Neural crest cell (in vitro differentiated cells): Measurements from ENCODE around the gene ADARB1. TPM values are rescaled to one million over a fixed set of nuclear protein-coding genes. Genes with fewer than 3 reads are reported as not detected.
"Not testable (repeated sequence)": the region's sequence is repeated elsewhere in the genome, so short reads cannot be mapped to it uniquely, and the experiment has no call there.

Experiments used
- DNase-seq: peaks from one replicate; pipeline ENCODE4 v3.0.0; 2021; ENCODE audit warnings: low read depth, mixed read lengths, low spot score
- H3K27ac Mint-ChIP-seq: one replicate; pipeline ENCODE4 v1.8.0; 2021; ENCODE audit warnings: mild to moderate bottlenecking, mixed read lengths; ENCODE audit not compliant: unreplicated experiment
- H3K27me3 Mint-ChIP-seq: 2 replicates; pipeline ENCODE4 v1.8.0; 2021; ENCODE audit warnings: low read depth, mild to moderate bottlenecking, mixed read lengths
- H3K36me3 Mint-ChIP-seq: 2 replicates; pipeline ENCODE4 v1.8.0; 2021; ENCODE audit warnings: low read depth, mild to moderate bottlenecking, mixed read lengths
- H3K4me1 Mint-ChIP-seq: 2 replicates; pipeline ENCODE4 v1.8.0; 2021; ENCODE audit warnings: mixed read lengths
- H3K4me3 Mint-ChIP-seq: one replicate; pipeline ENCODE4 v1.8.0; 2021; ENCODE audit warnings: mild to moderate bottlenecking, mixed read lengths
- H3K9me3 Mint-ChIP-seq: 2 replicates; pipeline ENCODE4 v1.8.0; 2021; ENCODE audit warnings: mixed read lengths
- CTCF ChIP-seq: fragments of 200-600 bp; sonication (generic); conservative IDR thresholded peaks from 2 replicates; pipeline ENCODE4 v1.5.0; 2021; ENCODE audit warnings: antibody characterized with exemption, mild to moderate bottlenecking
- total RNA-seq: library from RNA; stranded (reverse); gene quantifications from 2 replicates; pipeline ENCODE4 v1.2.1, GENCODE V29; 2021

ADARB1 gene
- total RNA-seq, 1 donor from 2014 or later: 21.0 TPM

GRCh38 chr21:45141507-45141906, 67.1 kb downstream of the ADARB1 start:
- Mint-ChIP-seq H3K4me3 (no peak overlapping the region), H3K9me3 (no peaks in the 10 kb centered on the region), H3K27ac (no peak overlapping the region), H3K36me3 (no peaks in the 10 kb centered on the region), H3K27me3 (no peaks in the 10 kb centered on the region), H3K4me1 (peaks cover 6% of the 10 kb centered on the region)
- TF ChIP-seq CTCF: no peak
- no peak for DNase-seq

- Mint-ChIP-seq H3K9me3 (no peaks in the 10 kb centered on the region), H3K4me3 (no peak overlapping the region), H3K4me1 (peaks cover 6% of the 10 kb centered on the region), H3K36me3 (no peaks in the 10 kb centered on the region), H3K27ac (no peak overlapping the region), H3K27me3 (no peaks in the 10 kb centered on the region)
- DNase-seq: no peak
- TF ChIP-seq CTCF: no peak
These were observed 68.3 kb downstream of the ADARB1 start for GRCh38 chr21:45142469-45143308.

GRCh38 chr21:45143855-45144254, 69.5 kb downstream of the ADARB1 start:
- H3K9me3 Mint-ChIP-seq: no peaks in the 10 kb centered on the region
- no peak overlapping the region for H3K4me3 Mint-ChIP-seq
- no peaks in the 10 kb centered on the region for H3K36me3 Mint-ChIP-seq
- no peaks in the 10 kb centered on the region for H3K27me3 Mint-ChIP-seq
- no peak for TF ChIP-seq CTCF
- DNase-seq: no peak
- no peak overlapping the region for H3K27ac Mint-ChIP-seq
- peaks cover 6% of the 10 kb centered on the region for H3K4me1 Mint-ChIP-seq

- peaks cover 5% of the 10 kb centered on the region for H3K4me1 Mint-ChIP-seq
- no peak for DNase-seq
- no peak for TF ChIP-seq CTCF
These were observed 70.8 kb downstream of the ADARB1 start for GRCh38 chr21:45145146-45145545.

GRCh38 chr21:45145846-45146245, 71.5 kb downstream of the ADARB1 start:
- DNase-seq, H3K27ac Mint-ChIP-seq, H3K4me1 Mint-ChIP-seq, H3K27me3 Mint-ChIP-seq, H3K9me3 Mint-ChIP-seq, H3K36me3 Mint-ChIP-seq, H3K4me3 Mint-ChIP-seq: not testable (repeated sequence)

More at GRCh38 chr21:45145146-45145545, 70.8 kb downstream of the ADARB1 start:
- no peaks in the 10 kb centered on the region for H3K27me3 Mint-ChIP-seq
- no peak overlapping the region for H3K4me3 Mint-ChIP-seq
- H3K36me3 Mint-ChIP-seq: no peaks in the 10 kb centered on the region
- no peak overlapping the region for H3K27ac Mint-ChIP-seq
- no peaks in the 10 kb centered on the region for H3K9me3 Mint-ChIP-seq

- H3K36me3 Mint-ChIP-seq: no peaks in the 10 kb centered on the region
- no peaks in the 10 kb centered on the region for H3K27me3 Mint-ChIP-seq
- no peaks in the 10 kb centered on the region for H3K9me3 Mint-ChIP-seq
- no peak overlapping the region for H3K27ac Mint-ChIP-seq
- H3K4me3 Mint-ChIP-seq: no peak overlapping the region
- peaks cover 8% of the 10 kb centered on the region for H3K4me1 Mint-ChIP-seq
- DNase-seq: no peak
- no peak for TF ChIP-seq CTCF
These were observed 71.9 kb downstream of the ADARB1 start for GRCh38 chr21:45146306-45146705.
